Activated CD8-positive, alpha-beta T cell treated with anti-CD3 and anti-CD28 coated beads for 36 hours (primary cell): Measurements from ENCODE around the gene EEF1A1. TPM values are rescaled to one million over a fixed set of nuclear protein-coding genes. Genes with fewer than 3 reads are reported as not detected.
"Not testable (repeated sequence)": the region's sequence is repeated elsewhere in the genome, so short reads cannot be mapped to it uniquely, and the experiment has no call there.

Experiments used
- ATAC-seq: fragments of 200-7000 bp; cut with Tn5 transposase; one replicate; pipeline ENCODE4 v1.10.0; 2021; ENCODE audit warnings: mild to moderate bottlenecking, moderate library complexity
- CTCF ChIA-PET: fragments of 350-600 bp; sonication (Branson Sonifier 250); formaldehyde crosslinking; loops from one replicate; lab custom pipeline; 2021; ENCODE audit warnings: antibody characterized with exemption; lab: Charles Lee
- POLR2A ChIA-PET: fragments of 350-600 bp; sonication (Branson Sonifier 250); formaldehyde crosslinking; loops from one replicate; lab custom pipeline; 2021; ENCODE audit warnings: antibody characterized with exemption; lab: Charles Lee
- DNase-seq: peaks from one replicate; pipeline ENCODE4 v3.0.0-alpha.2; 2020
- H3K27ac Mint-ChIP-seq: one replicate; pipeline ENCODE4 v1.8.0; 2021; ENCODE audit warnings: mild to moderate bottlenecking, mixed read lengths
- H3K27me3 Mint-ChIP-seq: one replicate; pipeline ENCODE4 v1.8.0; 2021; ENCODE audit warnings: mixed read lengths
- H3K36me3 Mint-ChIP-seq: one replicate; pipeline ENCODE4 v1.8.0; 2021; ENCODE audit warnings: low read depth, mixed read lengths
- H3K4me1 Mint-ChIP-seq: one replicate; pipeline ENCODE4 v1.8.0; 2021; ENCODE audit warnings: low read depth, mixed read lengths
- H3K4me3 Mint-ChIP-seq: one replicate; pipeline ENCODE4 v1.8.0; 2021; ENCODE audit warnings: mild to moderate bottlenecking, moderate library complexity, mixed read lengths
- H3K9me3 Mint-ChIP-seq: one replicate; pipeline ENCODE4 v1.8.0; 2021; ENCODE audit warnings: mixed read lengths
- CTCF ChIP-seq: fragments of 200-600 bp; IDR thresholded peaks from one replicate; pipeline ENCODE4 v1.8.0; 2022; ENCODE audit warnings: antibody characterized with exemption, mild to moderate bottlenecking
- intact Hi-C: fragments of 100-400 bp; cut with micrococcal nuclease; formaldehyde crosslinking; loops from one replicate; pipeline ENCODE4 v1.10.0; 2022
- total RNA-seq, 2 experiments: library from RNA; stranded (reverse); gene quantifications; one replicate each; pipeline ENCODE4 v1.2.3, GENCODE V29; 2021

EEF1A1 gene
- over 10,000 TPM; 15,479 to 15,634 TPM for total RNA-seq

- Mint-ChIP-seq H3K9me3 (no peaks in the 10 kb centered on the region), H3K4me1 (peaks cover 25% of the 10 kb centered on the region), H3K4me3 (peak within 1 kb of the TSS; percentile 97), H3K27ac (peak within 1 kb of the TSS; percentile 100), H3K36me3 (peaks cover 57% of the 10 kb centered on the region), H3K27me3 (peaks cover 2% of the 10 kb centered on the region)
- no peak for TF ChIP-seq CTCF
- ChIA-PET CTCF (interaction anchor here (1.0 to 5.4 kb wide), 8 partner anchors 60 to 133 kb away, joined by 3 to 38 read pairs (median 5); partner anchors contain the start of genes MTO1 and SLC17A5), POLR2A (interaction anchor here (0.6 to 12.0 kb wide), 41 partner anchors 7 to 900 kb away, joined by 3 to 204 read pairs (median 4); partner anchors contain the start of genes CGAS, MTO1 and SLC17A5)
- intact Hi-C loops, result loop anchor here (5.0 kb wide), 2 partner anchors 91 to 131 kb away; partner anchors contain the start of gene SLC17A5
- DNase-seq, result peak; percentile 100
- ATAC-seq, result peak; percentile 78
Measured at GRCh38 chr6:73520688-73521350, at the start of gene EEF1A1. Gene EEF1A1 (minus strand): TSS chr6:73521032. CDS start chr6:73520026, 1,006 bp downstream.

GRCh38 chr6:73569121-73569520 is 48.3 kb upstream of the EEF1A1 start:
- POLR2A ChIA-PET, result interaction anchor here (1.2 to 2.8 kb wide), 3 partner anchors 12 to 20 kb away, joined by 3 to 6 read pairs (median 3); no protein-coding TSS in a partner anchor
- Mint-ChIP-seq H3K4me1 (no peaks in the 10 kb centered on the region), H3K27ac (no peak overlapping the region), H3K4me3 (no peak overlapping the region), H3K9me3 (no peaks in the 10 kb centered on the region), H3K27me3 (no peaks in the 10 kb centered on the region), H3K36me3 (no peaks in the 10 kb centered on the region)
- intact Hi-C loops, result no loop called here
- TF ChIP-seq CTCF, result no peak
- CTCF ChIA-PET, result no interaction called here
- DNase-seq (no peak), ATAC-seq (no peak)

DNA sequence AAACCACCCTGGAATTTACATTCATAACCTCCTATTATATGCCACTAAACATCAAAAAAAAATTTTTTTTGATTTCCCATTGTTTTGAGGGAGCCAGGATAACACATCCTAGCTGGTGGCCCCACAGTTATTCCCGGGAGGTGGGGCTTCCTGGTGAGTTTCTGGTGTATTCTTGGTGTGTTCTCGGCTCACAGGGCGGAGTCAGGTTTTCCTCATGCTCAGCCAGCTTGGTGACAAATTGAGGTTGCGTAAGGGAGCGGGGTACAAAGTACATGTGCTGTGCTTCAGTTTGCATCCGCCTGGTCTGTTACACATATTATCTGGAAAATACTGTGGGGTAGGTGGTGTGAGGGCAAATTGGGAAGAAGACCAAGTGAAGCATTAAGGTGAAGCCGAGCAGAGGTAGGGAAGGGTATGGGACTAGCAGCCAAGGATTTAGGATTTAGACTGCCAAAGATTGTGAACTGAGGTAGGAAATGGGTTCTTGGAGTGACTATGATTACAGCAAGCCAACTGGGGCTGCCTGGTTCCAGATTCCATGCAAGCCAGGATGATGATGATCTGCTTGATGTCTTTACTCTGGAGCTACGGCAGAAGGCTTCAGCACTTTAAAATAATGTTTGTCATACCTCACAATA is 46.2 kb upstream of the EEF1A1 start:
- Mint-ChIP-seq H3K27ac (no peak overlapping the region), H3K4me1 (no peaks in the 10 kb centered on the region), H3K36me3 (no peaks in the 10 kb centered on the region), H3K4me3 (no peak overlapping the region), H3K9me3 (no peaks in the 10 kb centered on the region), H3K27me3 (no peaks in the 10 kb centered on the region)
- ChIA-PET CTCF (no interaction called here), POLR2A (no interaction called here)
- TF ChIP-seq CTCF, result no peak
- DNase-seq (no peak), ATAC-seq (no peak)
- intact Hi-C loops, result no loop called here

- POLR2A ChIA-PET, result interaction anchor here (1.5 kb wide), 1 partner anchor 52 kb away, joined by 9 read pairs; no protein-coding TSS in a partner anchor
- H3K9me3 Mint-ChIP-seq, DNase-seq, H3K36me3 Mint-ChIP-seq, H3K27ac Mint-ChIP-seq, CTCF ChIA-PET, intact Hi-C loops, H3K4me1 Mint-ChIP-seq, H3K4me3 Mint-ChIP-seq, ATAC-seq, H3K27me3 Mint-ChIP-seq: not testable (repeated sequence)
Measured at GRCh38 chr6:73566486-73566871, 45.6 kb upstream of the EEF1A1 start.

DNA sequence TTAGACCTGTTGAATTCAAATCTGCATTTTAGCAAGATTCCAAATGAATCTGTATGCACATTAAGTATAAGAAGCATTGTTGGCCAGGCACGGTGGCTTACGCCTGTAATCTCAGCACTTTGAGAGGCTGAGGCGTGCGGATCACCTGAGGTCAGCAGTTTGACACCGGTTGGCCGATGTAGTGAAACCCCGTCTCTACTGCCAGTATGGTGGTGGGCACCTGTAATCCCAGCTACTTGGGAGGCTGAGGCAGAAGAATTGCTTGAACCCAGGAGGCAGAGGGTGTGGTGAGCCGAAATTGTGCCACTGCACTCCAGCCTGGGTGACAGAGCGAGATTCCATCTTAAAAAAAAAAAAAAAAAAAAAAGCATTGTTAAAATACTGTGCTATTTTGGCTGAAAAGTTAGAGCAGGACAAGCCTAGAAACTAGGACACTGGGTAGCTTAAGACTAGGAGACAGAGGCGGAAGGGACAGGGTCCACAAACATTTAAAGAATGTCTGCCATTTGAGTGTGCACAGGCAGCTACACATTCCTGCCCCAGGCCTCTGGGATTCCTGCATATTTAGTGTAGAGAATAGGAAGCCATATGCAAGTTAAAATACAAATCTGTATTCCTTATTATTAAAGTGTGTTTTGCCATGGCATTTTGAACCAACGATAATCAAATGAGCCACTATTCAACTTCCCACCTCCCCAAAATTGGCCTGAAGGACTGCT is 45.1 kb upstream of the EEF1A1 start:
- Mint-ChIP-seq H3K27me3 (no peaks in the 10 kb centered on the region), H3K36me3 (no peaks in the 10 kb centered on the region), H3K9me3 (no peaks in the 10 kb centered on the region), H3K4me1 (peaks cover under 1% of the 10 kb centered on the region), H3K27ac (no peak overlapping the region), H3K4me3 (no peak overlapping the region)
- POLR2A ChIA-PET, result interaction anchor here (1.5 kb wide), 1 partner anchor 52 kb away, joined by 9 read pairs; no protein-coding TSS in a partner anchor
- no peak for ATAC-seq
- no peak for TF ChIP-seq CTCF
- CTCF ChIA-PET, result interaction anchor here (1.0 kb wide), 1 partner anchor 8 kb away, joined by 3 read pairs; no protein-coding TSS in a partner anchor
- DNase-seq, result no peak
- intact Hi-C loops, result no loop called here
